Cortex of kidney (tissue), 1 donor: ENCODE results near the gene CRTAC1.

ENCODE experiments used
- DNase-seq: peaks from one replicate; lab custom pipeline; 2025; lab: John Stamatoyannopoulos, UW

CRTAC1 gene

DNA sequence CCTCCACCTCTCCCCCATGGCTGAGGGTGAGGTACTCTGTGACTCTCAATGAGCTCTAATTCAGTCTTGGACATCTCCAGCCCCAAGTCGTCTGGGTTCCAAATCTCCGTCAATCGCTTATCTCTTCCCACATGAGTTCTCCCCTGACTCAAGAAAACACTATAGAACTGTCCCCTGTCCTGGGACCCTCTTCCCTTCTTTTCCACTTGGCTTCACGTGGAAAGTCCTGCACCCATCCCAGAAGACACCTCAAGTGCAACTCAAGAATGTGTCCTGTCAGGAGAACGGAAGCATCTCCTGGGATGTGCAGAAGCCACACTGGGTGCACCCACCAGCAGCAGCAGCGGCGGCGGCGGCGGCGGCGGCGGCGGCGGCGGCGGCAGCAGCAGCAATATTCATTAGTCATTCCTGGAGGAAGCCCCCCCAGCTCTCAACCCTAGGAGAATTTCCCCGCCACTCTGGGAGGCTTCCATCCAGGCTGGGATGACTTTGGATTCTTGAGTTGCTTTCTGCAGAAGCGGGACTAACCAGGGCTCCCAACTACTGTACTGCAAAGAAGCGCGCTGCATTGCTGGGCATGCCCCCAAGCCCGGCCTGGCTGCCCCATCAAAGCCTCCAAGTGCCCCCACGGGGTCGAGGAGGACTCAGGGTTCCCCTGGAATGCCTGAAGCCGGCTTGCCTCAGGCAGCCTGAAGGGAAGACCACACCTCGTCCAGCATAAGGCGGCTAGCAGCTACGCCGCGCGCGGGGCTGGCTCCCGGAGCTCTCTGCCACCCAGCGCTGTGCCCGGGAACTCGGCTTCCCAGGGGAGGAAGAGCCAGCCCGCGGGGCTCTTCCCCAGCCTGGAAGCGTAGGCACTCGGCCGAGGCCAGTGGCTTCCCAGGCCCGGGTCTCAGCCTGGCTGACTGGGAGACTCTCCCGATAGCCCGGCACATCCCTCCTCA lies 1.0 kb downstream of the CRTAC1 start:
- DNase-seq: no peak

DNA sequence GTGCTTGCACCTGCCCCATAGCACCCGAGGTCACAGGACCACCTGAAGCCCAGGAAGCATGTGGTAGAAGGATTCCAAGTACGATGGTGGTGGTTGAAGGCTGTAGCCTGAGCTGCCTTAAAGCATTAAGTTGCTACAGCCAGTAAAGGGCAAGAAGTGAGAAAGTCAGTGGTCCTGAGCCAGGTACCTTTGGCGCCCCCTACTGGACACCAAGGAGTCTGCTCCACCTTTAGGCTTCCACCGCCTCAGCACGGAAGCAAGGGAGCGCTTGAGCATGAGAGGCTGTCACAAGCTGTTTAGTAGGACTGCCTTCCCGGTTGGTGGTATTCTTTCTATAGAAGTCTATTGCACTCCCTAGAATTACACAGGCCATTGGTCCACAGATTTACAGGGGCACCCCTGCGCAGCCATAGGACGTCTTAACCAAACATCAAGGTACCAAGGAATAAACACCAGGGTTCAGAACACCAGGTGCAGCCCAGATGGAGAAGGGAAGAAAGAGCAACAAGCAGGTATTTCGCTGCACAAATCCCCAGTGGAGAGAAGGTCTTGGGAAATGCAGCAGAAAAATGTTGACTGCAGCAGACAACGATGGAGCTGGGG lies 2.2 kb downstream of the CRTAC1 start:
- no peak for DNase-seq

DNA sequence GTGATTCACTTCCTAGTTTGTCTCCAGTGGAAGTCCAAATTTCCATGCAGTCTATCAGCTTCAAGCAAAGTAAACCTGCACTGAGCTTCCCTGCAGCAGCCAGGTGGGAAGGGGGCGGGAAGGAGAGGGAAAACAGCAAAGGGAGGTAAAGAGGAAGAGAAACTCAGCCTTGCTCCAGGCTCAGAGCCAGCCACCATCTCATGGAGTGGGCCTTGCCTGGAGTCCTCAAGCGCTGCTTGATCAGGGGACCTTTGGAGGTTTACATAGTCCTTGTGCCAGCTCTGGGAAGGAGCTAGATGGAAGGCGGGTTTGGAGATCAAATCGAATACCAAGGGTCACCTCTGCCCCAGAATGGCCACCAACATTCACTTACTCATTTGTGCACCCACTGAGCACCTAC lies 7.4 kb downstream of the CRTAC1 start:
- DNase-seq: no peak

DNA sequence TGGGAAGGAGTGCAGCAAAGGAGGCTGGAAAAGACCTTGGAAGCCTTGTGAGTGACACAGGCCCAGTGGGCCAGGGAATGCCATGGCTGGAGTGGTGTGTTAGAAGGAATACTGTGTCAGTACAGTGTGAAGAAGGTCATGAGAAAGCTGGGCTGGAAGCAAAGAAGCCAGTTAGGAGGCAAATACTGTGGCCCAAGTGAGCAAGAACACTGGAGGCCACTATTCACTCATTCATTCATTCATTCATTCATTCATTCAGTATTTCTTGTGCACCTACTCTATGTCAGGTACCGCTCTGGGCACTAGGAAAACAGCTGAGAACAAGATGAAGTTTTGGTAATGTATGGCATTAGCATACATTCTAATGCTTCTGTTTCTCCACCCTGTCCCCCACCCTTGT lies 9.6 kb downstream of the CRTAC1 start:
- DNase-seq: no peak

DNA sequence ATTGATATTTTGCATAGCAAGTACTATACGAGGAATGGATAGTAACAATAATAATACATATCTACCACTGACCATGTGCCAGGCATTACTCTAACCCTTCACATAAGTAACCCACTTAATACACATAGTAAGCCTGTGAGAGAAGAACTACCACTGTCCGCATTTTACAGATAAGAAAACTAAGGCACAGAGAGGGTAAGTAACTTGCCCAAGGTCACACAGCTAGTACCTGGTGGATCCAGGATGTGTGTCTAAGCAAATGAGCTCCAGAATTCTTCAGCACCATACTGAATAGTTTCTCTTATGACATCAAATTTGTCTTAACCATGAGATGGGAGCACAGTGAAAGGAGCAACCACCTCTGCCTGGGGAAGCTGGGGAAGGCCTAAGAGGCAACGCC lies 10.2 kb downstream of the CRTAC1 start:
- no peak for DNase-seq

DNA sequence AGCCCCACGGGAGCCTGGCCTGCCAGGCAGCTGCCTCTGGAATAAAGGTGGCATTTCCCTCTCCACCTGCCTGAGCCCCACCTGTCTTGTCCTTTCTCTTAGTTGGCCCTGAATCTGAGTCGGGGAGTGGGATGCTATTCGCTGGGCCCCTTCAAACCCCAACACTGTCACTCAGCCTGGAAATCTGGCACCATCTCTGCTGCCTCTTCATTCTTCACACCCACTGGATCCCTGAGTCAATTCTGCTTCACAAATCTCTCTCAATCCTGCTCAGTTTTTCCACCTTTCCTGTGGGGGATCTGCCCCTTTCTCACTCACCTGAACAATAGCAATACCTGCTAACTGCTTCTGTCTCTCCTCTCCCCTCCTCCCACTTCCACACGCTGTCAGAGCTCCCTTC lies 10.6 kb downstream of the CRTAC1 start:
- DNase-seq: no peak

DNA sequence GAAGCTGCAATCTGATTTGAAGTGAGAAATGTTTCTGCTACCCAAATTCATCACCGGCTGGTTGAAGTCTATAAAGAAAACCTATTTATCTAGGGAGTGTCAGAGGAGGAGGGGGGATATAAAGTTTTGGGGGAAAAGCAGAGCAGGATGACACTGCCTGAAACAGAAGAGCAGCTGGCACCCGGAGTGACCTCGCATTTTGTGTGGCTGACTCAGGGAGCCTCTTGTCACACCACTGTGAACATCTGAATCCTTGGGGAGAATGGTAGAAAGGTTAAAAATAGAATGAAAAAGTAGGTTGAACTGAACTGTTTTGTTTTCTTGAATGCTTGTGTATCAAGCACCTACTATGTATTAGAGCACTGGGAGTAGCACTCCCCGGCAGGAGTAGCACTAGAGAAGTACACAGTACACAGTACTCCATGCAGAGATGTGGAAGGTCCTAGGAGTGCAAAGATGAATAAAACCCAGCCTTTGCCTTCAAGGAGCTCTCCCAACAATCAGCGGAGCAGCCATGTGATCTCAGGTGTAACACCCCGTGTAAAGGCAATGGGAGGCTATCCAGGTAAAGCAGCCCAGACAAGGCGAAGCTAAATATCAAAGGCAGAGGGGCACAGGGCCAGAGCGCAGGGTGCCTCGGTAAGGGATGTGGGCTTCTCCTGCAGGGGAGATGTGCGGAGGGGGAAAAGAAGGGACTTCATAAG lies 13.5 kb downstream of the CRTAC1 start:
- no peak for DNase-seq

DNA sequence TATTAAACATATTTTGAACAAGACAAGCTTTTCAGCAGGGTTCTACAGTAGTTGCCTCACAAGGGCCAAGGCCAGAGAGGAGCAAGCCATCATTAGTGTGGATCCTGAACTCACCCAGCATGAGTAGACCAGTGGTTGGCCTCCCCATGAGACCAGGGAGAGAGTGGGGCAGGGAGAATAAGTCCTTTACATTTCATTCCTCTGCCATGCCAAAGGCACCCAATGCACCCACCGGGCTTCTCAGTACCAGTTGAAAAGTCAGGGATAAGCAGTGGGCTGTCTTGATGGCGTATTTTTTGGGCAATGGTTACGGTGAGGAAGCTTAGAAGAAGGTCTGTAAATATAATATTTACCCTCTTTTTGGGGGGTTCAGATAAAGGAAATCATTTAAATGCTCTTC lies 16.6 kb downstream of the CRTAC1 start:
- no peak for DNase-seq

DNA sequence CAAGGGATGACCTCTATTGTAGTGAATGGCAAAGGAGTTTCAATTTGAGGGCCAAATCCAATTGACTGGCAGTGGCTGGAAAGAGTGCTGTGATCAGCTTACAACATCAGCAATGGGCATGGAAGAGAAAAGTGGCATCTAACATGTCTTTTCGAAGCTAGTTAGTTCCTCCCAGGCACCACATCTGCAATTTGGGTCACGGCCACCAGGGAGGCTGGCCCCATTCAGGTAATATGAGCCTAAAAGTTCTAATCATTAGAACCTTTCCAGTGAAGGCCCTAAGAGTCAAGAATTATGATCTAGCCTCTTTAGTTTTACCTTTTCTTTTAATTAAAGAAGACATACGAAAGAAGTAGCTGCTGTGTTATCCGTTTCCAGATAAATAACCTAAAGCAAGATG lies 17.3 kb downstream of the CRTAC1 start:
- no peak for DNase-seq

DNA sequence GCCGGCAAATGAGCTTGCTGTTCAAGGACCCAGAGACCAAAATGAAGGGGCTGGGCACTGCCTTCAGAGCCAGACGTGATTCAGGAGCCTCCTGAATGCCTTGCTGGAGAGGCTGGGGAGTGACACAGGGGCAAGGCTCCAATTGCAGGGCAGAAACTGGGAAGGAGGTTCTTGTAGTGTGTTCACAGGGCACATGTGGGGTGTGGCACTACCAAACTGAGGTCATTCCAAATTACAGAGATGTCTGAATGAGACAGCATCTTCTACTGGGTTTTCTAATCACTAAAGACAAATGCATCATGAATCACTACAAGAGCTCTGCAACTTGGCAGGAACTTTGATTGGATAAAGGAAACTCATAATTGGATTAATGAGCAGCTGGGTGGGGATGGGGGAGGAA lies 17.8 kb downstream of the CRTAC1 start:
- no peak for DNase-seq

DNA sequence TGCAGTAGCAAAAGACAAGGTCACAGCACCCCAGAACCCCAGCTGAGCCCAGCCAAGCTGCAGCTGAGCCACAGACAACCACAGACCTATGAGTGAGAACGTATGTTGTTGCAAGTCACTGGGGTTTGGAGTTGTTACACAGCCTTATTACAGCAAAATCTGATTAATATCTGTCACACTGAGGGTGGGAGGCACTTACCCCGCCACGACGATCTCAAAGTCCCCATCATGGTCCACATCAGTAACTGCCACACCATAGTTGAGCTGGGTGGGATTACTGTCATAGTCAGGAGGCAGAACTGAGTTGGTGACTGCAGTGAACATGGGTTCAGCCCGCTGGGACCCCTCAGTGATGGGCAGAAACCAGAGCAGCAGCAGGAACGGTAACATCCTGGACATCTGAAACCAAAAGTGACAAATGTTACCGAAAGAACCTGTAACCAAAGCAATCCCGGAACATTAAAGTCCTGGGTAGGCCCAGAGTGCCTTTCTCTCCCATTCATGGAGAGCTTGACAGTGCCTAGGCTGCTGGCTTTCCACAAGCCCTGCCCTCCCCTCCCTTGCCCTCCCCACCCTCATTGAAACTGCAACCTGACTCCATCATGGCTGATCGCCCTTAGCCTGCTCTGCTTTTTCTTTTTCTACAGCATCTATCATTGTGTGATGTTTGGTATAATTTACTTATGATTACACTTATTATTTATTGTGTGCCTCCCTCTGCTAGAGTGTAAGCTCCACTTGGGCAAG lies 19.3 kb downstream of the CRTAC1 start:
- DNase-seq: no peak

DNA sequence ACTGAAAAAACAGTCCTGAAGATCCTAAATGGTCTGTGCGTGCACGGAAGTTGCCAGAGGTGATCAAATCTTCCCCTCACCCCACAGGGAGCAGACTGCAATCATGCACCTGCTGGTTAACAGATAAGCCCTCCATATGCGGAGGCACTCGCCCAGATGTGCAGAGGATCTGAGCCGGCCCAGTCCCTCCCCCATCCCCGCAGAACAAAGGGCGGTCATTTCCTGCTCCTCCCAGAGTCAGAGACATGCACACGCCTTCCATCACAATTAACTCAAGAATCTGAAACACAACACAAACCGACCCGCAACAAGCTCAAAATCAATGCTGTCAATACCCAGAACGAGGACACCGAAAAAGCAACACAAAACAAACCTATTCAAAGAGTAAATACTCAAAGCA lies 24.2 kb downstream of the CRTAC1 start:
- no peak for DNase-seq

DNA sequence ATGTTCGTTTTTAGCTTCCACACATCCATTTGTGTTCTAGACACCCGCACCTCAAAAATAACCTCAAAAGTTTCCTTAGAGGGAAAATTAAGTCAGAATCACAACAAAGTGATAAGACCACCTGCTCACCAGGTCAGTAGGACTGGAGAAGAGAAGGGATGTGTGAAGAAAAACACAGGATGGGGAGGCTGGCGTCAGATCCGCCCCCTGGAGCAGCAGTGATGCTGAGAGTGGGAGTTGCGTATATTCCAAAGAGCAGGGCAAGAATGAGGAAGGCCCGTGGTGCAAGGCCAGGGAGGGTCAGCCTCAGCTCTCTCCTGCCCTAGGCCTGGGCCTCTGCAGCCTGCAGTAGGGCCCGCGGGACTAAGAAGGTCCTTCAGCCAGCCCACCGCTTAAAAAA lies 28.7 kb downstream of the CRTAC1 start:
- DNase-seq: no peak

DNA sequence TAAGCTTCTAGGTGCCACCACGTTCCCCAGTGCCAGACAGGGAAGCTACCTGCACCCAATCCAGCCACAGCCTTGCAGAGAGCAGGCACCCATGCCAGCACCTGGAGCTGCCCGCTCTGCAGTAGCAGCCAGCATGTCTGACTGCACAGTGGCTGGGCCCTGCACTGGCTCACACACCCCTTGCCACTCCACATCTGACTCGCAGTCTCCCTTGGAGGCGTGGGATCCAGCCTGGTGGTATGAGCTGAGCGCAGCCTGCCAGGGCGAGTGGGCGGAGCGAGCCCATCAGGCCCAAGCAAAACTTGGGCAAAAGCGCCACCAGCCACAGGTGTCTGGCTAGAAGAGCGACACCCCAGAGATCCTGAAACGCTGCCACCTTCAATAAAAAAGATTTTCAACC lies 30.1 kb downstream of the CRTAC1 start:
- DNase-seq: no peak

DNA sequence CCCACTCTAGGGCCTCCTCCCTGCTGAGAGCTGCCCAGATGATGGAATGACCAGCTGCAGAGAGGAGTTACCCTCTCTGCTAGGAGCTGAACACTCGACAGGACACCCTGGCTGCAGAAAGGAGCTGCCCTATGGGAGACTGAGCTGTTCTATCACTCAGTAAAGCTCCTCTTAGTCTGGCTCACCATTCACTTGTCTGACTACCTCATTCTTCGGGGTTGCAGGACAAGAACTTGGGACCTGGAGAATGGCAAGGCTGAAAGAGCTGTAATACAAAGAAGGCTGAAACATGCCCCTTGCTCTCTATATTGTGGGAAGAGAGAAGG lies 30.5 kb downstream of the CRTAC1 start:
- DNase-seq: no peak

DNA sequence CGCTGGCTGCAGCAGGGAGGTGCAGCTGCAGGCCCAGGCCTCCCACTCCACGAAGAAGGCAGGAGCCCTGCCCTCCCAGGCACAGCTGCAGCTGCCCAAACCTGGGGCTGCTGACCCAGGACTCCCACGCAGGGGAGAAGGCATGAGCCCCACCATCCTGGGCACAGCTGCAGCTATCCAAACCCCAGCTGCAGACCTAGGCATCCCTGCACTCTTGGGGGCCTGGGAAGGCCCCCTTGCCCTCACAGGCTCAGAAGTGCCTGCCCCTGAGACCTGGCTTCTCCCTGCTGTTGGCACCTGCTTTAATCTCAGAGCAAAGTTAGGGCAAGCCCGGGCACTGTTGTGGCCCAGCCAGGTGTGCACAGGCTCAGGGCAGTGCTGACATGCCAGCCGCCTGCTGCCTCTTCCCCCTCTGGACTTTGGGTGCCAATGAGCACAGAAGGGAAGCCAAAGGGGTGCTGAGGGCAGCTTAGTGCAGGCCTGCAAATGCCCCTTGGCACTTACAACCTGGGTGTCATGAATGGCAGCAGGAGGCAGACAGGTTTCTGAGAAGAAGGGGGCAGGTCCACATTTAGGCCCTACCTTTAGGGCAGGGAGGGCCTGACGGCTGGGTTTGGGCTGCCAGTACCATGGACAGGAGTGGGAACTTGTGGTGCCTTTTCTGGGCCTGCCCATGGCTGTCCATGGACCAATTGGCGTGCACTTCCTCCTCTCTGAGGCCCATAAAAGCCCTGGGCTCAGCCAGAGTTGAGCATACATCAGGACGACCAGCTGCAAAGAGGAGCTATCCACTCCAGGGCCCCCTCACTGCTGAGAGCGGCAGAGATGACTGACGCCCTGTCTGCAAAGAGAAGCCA lies 31.1 kb downstream of the CRTAC1 start:
- DNase-seq: no peak

DNA sequence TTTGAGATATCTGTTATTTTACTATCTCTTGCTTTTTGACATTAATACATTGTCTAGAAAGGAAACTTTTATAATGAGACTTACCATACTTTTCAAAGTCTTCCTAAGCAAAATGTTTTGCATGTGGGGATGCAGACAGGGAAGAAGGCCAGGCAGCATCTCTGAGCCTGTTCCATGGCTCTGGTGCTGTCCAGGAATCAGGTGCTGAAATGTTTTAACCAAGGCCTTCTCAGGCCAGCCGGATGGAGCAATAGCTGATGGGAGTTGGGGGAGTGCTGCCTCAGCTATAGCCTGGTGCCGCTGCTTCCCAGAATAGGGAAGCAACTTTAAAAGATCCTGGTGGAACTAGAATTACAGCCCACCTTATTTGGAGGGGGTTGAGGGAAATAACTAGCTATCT lies 38.5 kb downstream of the CRTAC1 start:
- DNase-seq: no peak

DNA sequence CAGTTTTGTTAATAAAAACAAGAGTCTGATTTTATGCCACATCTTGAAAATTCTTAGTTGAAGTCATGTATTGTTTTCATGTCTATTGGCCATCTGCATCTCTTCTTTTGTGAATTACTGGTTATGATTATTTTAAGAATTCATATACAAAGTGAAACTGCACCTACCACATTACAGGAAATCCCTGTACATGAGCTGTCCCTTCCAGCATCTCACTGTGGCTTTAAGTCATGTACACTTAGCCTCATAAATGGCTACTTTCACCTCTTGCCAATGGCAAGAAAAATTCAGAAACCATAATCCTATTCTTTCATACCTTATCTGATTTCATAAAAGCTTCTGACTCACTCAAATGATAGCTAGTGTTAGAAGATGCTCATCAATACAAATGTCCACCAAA lies 48.6 kb downstream of the CRTAC1 start:
- DNase-seq: no peak

DNA sequence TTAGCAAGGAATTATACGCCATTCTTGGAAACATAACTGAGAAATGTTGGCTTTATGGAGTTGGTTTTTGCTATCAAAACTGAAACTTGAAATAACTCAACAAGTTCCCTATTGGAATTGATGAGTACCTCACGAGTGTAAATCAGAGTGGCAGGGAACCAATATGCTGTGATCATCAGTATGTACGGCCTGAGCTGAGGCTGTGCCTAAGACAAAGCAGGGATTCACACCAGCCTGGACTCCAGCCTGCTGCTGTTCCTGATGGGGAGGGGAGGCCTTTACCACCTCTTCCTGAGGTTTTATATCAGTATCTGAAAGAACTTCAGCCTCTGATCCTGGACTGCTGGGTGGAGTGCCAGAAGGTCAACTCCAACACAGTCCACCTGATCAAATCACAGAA lies 52.7 kb downstream of the CRTAC1 start:
- no peak for DNase-seq

DNA sequence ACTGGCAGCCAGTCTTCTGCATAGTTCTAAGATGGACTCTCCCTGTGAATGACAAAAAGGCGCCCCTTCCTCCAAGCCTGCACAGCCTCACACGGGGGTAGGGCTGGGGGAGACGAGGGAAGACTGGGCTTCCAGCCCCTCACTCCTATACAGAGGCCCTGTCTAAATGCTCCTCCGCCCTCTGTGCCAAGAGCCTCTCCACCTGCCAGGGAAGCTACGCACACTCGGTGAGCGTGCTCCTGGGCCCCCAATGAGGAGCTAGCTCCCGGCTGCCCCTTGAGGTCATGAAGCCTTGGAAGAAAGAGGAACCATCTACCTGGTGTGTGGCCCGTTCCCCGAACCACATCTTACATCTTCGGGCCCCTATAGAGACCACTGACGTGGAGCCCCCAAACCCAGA lies 54.8 kb downstream of the CRTAC1 start:
- no peak for DNase-seq
